Measurements from ENCODE around the gene GRB2. TPM values are rescaled to one million over a fixed set of nuclear protein-coding genes. Genes with fewer than 3 reads are reported as not detected.
"Not testable (repeated sequence)": the region's sequence is repeated elsewhere in the genome, so short reads cannot be mapped to it uniquely, and the experiment has no call there.

GRB2 gene
- total RNA-seq, 1 donor from 2014 or later = 61.8 TPM

GRCh38 chr17:75373280-75373679, 32.2 kb downstream of the GRB2 start:
- Mint-ChIP-seq H3K27me3 (ENCODE audit: low read depth) (no peaks in the 10 kb centered on the region), H3K4me3 (no peak overlapping the region), H3K4me1 (no peaks in the 10 kb centered on the region), H3K36me3 (peaks cover 7% of the 10 kb centered on the region), H3K27ac (no peak overlapping the region), H3K9me3 (no peaks in the 10 kb centered on the region)
- TF ChIP-seq CTCF (IDR thresholded peaks at IDR 0.05; ENCODE audit: unreplicated experiment) = no peak
- DNase-seq (ENCODE audit: low spot score in 2 of 2, unreplicated experiment in 2 of 2) = no peak

DNA sequence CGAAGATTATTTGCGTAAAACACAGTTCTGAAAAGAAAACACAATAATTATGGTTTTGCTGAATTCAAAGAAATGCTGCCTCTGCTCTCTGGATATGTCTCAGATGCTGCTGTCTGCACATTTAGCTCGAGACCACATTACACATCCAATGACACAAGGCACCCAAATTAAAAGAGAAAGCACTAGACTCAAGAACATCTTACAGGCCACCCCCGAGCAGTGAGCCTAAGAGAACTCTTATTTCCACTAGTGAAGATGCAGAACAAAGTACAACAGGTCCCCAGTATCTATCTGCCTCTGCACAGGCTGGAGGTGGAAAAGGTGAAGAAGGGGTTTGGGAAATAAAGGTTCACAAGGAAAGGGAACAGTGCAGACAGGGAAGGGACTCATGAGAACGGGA, 33.5 kb downstream of the GRB2 start:
- Mint-ChIP-seq H3K4me1 (no peaks in the 10 kb centered on the region), H3K27me3 (ENCODE audit: low read depth) (no peaks in the 10 kb centered on the region), H3K4me3 (no peak overlapping the region), H3K36me3 (peaks cover 7% of the 10 kb centered on the region), H3K9me3 (no peaks in the 10 kb centered on the region), H3K27ac (no peak overlapping the region)
- DNase-seq (ENCODE audit: low spot score in 2 of 2, unreplicated experiment in 2 of 2) = no peak
- TF ChIP-seq CTCF (IDR thresholded peaks at IDR 0.05; ENCODE audit: unreplicated experiment) = no peak

- TF ChIP-seq CTCF (IDR thresholded peaks at IDR 0.05; ENCODE audit: unreplicated experiment) = no peak
- H3K4me1 Mint-ChIP-seq = no peaks in the 10 kb centered on the region
- peaks cover 7% of the 10 kb centered on the region for H3K36me3 Mint-ChIP-seq
- no peaks in the 10 kb centered on the region for H3K27me3 Mint-ChIP-seq (ENCODE audit: low read depth)
- no peaks in the 10 kb centered on the region for H3K9me3 Mint-ChIP-seq
- H3K27ac Mint-ChIP-seq = no peak overlapping the region
- no peak for DNase-seq (ENCODE audit: low spot score in 2 of 2, unreplicated experiment in 2 of 2)
- no peak overlapping the region for H3K4me3 Mint-ChIP-seq
These were observed 34.1 kb downstream of the GRB2 start for GRCh38 chr17:75371339-75371738.

DNA sequence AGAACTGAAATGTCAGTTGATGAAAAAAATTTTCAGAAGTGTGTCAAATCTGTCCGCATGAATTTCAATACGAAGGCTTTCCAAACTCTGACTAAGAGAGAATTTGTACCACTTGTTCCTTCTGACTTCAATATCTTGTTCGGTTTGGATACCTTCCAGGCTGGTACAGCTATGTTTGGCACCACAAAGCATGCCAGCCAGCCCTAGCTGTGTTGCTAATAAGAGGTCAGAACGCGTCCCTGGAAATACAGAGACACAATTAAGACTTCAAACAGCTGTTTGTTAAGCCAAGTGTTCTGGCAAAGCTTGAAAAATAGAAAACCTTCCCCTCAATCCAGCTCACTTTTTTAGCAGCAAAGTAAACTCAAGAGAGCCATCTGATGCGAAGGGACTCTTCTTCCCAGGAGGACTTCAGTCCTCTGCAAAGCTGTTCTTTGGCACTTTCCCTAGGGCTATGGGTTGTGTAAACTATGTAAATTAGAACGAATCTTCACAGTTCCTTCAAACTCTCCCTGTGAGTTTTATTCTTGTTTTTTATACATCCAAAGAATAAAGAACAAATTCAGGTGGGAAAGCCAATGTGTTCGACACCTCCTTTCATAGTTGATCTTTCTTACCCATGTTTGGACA, 35.1 kb downstream of the GRB2 start:
- no peaks in the 10 kb centered on the region for H3K27me3 Mint-ChIP-seq (ENCODE audit: low read depth)
- no peak overlapping the region for H3K27ac Mint-ChIP-seq
- DNase-seq (ENCODE audit: low spot score in 2 of 2, unreplicated experiment in 2 of 2) = no peak
- peaks cover 6% of the 10 kb centered on the region for H3K36me3 Mint-ChIP-seq
- no peak for TF ChIP-seq CTCF (IDR thresholded peaks at IDR 0.05; ENCODE audit: unreplicated experiment)
- H3K9me3 Mint-ChIP-seq = no peaks in the 10 kb centered on the region
- no peak overlapping the region for H3K4me3 Mint-ChIP-seq
- no peaks in the 10 kb centered on the region for H3K4me1 Mint-ChIP-seq

DNA sequence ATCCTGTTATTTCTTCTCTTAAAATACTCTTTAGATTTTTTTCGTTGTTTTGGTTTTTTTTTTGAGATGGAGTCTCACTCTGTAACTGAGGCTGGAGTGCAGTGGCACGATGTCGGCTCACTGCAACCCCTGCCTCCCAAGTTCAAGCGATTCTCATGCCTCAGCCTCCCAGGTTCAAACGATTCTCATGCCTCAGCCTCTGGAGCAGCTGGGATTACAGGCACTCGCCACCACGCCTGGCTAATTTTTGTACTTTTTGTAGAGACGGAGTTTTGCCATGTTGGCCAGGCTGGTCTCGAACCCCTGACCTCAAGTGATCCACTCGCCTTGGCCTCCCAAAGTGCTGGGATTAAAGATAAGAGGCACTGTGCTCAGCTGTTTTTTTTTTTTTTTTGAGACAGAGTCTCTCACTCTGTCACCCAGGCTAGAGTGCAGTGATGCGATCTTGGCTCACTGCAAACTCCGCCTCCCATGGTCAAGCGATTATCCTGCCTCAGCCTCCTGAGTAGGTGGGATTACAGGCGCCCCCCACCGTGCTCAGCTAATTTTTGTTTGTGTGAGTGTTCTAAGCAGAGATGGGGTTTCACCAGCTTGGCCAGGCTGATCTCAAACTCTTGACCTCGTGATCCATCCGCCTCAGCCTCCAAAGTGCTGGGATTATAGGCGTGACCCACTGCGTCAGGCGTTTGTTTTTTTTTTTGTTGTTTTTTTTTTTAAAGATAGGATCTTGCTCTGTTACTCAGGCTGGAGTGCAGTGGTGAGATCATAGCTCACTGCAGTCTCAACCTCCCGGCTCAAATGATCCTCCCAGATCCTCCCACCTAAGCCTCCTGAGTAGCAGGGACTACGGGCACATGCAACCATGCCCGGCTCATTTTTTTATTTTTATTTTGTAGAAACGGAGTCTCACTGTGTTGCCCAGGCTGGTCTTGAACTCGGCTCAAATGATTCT, 37.4 kb downstream of the GRB2 start:
- not testable (repeated sequence) for H3K4me1 Mint-ChIP-seq; H3K36me3 Mint-ChIP-seq; DNase-seq (ENCODE audit: low spot score in 2 of 2, unreplicated experiment in 2 of 2); H3K27ac Mint-ChIP-seq; H3K9me3 Mint-ChIP-seq; H3K4me3 Mint-ChIP-seq; H3K27me3 Mint-ChIP-seq (ENCODE audit: low read depth)

DNA sequence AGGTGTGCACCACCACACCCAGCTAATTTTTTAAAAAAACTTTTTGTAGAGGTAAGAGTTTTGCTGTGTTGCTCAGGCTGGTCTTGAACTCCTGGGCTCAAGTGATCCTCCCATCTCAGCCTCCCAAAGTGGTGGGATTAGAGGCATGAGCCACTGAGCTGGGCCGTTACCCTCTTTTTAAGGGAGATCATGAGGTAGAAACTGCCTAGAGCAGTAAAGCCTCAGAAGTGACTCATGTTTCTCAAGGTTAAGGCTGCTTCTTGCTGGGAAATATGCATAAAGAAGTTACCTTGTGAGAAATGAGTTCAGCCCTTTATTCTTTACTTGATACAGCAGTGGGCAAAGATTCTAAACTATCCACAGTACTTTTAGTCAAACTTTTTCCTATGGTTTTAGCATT, 38.2 kb downstream of the GRB2 start:
- Mint-ChIP-seq H3K9me3 (no peaks in the 10 kb centered on the region), H3K27me3 (ENCODE audit: low read depth) (no peaks in the 10 kb centered on the region), H3K4me3 (no peak overlapping the region), H3K27ac (no peak overlapping the region), H3K4me1 (peaks cover 9% of the 10 kb centered on the region), H3K36me3 (no peaks in the 10 kb centered on the region)
- no peak for TF ChIP-seq CTCF (IDR thresholded peaks at IDR 0.05; ENCODE audit: unreplicated experiment)
- DNase-seq (ENCODE audit: low spot score in 2 of 2, unreplicated experiment in 2 of 2) = no peak

Measured in mesothelial cell of epicardium (in vitro differentiated cells).